HL-60/S4 treated with retinoic acid at 250 ng/mL for 4 days and 3 days (cell line): ENCODE data around the gene LY6G6C.
"Not testable (repeated sequence)": the region's sequence is repeated elsewhere in the genome, so short reads cannot be mapped to it uniquely, and the experiment has no call there.

Source experiments
- in situ Hi-C: fragments of 300-500 bp; cut with MboI; formaldehyde crosslinking; loops from 2 replicates; pipeline ENCODE4 v1.7.0; 2022; ENCODE audit warnings: low sequenced_read_pairs

Gene LY6G6C

DNA sequence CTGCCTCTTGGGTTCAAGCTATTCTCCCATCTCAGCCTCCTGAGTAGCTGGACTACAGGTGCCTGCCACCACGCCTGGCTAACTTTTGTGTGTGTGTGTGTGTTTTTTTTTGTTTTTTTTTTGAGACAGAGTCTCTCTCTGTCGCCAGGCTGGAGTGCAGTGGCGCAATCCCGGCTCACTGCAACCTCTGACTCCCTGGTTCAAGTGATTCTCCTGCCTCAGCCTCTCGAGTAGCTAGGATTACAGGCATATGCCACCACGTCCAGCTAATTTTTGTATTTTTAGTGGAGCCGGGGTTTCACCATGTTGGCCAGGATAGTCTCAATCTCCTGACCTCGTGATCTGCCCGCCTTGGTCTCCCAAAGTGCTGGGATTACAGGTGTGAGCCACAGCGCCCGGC lies 12.4 kb downstream of the LY6G6C start:
- in situ Hi-C loops = not testable (repeated sequence)

DNA sequence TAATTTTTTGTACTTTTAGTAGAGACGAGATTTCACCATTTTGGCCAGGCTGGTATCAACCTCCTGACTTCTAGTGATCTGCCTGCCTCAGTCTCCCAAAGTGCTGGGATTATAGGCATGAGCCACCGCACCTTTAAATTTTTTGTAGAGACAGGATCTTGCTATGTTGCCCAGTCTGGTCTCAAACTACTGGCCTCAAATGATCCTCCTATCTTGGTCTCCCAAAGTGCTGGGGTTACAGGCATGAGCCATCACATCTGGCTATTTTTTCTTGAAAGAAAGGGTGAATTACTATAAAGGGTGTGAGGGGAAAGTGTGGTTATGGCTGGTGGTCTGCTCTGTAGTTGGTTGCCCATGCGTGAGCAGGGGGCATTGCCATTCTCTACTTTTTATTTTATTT lies 13.3 kb downstream of the LY6G6C start:
- in situ Hi-C loops = no loop called here

DNA sequence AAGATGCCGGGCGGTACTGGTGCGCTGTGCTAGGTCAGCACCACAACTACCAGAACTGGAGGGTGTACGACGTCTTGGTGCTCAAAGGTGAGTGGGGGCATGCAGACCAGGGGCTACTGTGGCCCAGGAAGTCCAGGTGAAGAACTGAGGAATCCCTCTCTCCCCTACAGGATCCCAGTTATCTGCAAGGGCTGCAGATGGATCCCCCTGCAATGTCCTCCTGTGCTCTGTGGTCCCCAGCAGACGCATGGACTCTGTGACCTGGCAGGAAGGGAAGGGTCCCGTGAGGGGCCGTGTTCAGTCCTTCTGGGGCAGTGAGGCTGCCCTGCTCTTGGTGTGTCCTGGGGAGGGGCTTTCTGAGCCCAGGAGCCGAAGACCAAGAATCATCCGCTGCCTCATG lies 13.8 kb downstream of the LY6G6C start:
- in situ Hi-C loops = no loop called here

DNA sequence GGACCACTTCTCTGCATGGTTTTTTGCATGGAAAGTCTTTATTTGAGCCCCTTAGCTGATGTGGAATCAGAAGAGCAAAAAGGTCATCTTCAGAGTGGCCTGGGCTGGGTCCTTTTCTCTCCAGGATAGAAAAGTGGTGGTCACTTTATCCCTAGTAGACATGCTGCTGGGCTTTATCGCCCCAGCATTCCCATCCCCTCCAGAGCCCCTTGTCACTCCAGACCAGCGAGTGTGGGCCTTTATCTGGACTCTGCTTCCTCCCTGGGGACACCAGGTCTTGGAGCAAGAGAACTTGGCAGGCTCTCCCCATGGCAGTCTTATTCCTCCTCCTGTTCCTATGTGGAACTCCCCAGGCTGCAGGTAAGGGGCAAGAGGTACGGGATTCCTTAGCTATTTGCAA lies 14.9 kb downstream of the LY6G6C start, which contains the start of gene LY6G6F:
LY6G6F (plus strand) TSS at position 268 of the 400 bp plus-strand sequence; CDS start at position 309, 41 bp downstream.
- in situ Hi-C loops = no loop called here

DNA sequence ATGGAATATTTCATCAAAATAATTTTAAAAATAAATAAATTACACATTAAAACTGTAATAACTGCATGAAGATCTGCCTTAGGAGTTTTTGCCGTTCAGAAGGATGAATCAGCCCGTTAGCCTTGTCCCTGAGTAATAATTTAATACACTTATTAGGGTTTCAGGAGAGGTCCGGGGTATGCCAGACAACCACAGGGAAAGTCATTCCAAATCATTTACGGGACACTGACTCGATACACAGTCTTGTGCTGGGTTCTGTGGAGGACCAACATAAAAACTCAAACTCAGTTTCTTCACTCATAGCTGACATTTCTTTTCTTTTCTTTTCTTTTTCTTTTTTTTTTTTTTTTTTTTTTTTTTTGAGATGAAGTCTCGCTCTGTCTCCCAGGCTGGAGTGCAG lies 15.6 kb downstream of the LY6G6C start:
- in situ Hi-C loops = no loop called here

DNA sequence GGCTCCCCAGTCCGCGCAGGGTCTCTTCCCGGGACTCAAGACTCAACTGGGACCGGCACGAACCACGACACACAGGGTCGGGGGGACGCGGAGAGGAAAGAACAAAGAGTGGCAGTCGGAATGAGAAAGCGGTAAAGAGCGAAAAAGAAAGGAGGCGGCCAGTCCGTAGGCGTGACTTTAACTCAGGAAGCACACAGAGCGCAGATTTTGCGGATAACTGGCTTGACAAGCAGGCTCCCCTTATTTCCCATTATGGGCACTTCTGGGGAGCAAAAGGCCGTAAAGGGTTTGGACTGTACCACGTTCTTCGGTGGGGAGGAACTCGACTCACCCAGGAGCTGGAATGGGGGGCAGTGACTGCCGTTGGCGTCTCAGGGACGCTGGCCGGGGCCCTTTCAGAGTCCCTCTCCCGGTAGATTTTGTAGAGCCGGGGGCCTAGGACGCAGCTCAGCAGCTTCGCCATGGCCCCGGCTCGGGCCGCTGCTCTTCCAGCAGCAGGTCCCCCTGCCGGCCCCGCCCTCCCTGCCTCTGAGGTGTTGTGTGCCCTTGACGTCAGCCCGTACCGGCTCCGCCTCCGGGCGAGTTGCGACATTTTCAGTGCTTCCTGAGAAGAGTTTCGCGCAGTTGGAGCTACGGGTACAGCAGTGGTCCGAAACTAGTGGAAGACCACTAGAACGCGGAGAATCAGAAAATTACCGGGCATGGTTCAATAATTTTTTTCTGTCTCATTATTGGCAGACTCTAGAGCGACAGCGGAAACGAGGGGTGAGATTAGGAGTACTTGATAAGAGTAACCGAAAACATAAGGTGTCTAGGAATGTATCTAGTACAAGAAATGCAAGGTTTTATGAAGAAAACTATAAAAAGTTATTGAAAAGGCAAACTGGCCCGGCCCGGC lies 18.5 kb downstream of the LY6G6C start, which contains the start of gene ABHD16A:
ABHD16A (minus strand) TSS at position 506 of the 898 bp plus-strand sequence; CDS start at position 463, 43 bp downstream.
- in situ Hi-C loops = no loop called here

DNA sequence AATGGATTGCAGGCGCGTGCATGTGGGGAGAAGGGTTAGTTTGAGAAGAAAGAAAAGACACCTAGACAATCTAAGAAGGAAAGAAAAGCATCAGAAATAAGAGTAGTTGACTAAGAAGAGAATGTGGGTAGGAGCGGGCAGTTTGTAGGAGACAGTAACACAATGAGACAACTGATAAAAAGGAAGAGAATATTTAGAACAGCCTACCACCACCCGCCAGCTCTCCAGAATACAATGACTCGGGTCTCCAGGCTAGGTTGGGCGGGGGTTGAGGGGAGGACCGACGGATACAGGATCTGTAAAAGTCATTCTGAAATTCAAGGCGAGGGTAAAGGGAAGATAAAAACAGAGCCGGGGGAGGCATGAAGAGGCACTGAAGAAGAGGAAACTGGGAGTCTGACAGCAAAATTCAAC lies 19.1 kb downstream of the LY6G6C start:
- in situ Hi-C loops = no loop called here

DNA sequence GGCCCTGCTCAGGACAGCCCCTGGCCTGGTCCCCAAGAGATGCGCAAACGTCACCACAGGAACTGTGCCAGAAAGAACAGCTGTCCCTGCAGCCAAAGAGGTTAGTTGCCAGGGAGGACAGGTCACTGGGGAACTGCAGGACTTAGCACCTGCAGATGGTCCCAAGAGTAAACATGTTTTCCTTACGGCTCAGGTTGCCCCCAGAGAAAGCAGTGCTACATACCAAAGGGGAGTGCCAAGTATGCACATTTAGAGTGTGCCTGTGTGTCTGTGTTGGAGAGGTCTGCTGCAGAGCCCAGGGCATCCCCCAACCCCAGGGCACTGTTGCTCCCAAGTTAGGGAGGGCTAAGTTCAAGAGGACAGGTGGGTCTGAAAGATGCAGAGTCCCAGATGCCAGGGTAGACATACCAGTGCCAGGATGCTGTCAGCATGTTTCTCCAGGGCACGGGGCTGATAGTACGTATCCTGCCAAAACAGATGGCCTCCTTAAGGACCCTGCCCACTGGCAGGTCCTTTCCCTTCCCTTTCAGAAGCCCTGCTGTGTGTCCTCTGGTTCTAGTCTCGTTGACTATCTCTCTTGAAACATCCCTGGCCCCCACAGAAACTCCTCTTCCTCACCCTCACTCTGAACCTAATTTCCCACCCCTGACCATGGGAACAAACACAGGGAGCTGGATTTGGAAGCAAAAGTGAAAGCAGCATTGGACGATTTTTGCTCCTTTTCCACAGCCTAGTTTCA lies 19.7 kb downstream of the LY6G6C start:
- in situ Hi-C loops = no loop called here

DNA sequence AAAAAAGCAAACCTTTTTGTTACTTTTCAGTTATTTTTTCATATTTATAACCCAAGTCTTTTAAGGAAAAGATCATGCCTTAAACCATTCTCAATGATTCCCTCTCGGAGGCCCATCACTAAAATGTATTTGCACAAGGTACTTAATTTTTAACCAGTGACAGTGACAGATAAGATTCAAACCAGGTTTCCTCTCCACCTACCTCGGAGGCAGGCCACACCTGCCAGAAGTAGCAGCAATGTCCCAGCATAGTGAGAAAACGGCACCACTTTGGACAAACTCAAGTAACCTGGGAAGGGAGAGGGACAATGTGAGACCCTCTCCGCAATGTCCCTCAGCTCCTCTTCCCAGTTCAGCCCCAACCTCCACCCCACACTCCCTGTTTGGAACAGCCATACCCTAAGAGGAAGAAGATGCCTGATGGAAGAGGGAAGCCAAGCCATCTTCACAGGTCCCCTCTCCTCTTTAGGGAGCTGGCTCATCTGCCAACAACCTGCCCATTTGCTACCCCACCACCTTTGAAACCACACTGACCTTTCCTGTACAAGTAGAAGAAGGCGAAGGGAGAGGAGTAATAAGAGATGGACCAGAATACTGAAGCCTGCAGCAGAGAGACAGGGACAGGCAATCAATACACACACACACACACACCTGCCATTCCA lies 20.7 kb downstream of the LY6G6C start:
- in situ Hi-C loops = no loop called here

DNA sequence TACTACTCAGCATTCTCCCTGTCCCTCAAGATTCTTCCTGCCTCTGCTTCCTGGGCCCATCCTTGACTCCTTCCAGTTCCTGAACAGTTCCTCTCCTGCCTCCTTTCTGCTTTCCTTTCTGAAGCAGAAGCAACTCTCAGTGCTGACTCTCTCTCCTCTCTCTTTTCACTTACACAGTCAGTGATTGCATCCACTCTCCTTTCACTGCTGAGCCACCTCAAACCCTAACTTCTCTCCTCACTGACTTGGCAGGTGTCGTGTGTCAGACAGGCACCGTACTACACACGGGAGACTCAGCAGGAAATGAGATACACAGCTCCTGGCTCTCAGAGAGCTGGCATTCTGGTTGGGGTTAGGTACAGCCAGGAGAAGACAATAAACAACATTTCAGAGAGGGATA lies 24.0 kb downstream of the LY6G6C start:
- in situ Hi-C loops = no loop called here

DNA sequence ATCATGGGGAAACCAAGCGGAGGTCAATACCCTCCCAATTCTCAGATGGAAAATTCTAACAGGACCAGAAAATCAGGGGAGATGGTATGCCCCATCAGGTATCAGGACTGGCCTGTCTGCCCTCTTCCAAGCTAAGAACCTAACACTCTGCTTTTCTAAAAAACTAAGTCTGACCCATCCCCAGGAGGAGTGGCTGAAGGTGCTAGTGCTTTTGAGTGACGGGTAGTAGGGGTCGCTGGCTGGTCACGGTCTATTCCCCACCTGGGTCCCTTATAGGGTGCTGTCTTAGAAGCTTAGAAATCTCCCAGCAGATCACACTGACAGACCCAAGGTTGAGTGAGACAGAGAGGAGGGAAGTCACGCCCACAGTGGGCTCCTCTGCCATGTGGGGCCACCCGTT lies 28.0 kb downstream of the LY6G6C start:
- in situ Hi-C loops = no loop called here

DNA sequence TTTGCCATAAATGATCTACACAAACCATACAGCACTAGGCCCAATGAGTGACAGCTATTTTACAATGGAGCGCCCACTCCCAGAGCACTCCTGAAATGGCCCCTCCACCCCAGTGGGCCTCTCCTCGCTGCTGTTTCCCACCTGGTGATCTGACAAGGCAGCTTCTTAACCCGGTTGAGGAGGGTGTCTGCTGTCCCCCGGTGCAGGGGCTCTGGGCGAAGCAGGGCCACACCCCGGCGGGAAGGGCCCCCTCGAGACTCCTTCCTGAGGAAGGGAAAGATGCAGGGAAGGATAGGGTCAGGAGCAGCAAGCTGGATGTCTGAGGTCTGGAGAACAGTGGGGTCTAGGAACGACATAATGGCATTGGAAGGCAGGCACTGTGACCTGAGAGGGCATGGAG lies 28.7 kb downstream of the LY6G6C start:
- in situ Hi-C loops = no loop called here

DNA sequence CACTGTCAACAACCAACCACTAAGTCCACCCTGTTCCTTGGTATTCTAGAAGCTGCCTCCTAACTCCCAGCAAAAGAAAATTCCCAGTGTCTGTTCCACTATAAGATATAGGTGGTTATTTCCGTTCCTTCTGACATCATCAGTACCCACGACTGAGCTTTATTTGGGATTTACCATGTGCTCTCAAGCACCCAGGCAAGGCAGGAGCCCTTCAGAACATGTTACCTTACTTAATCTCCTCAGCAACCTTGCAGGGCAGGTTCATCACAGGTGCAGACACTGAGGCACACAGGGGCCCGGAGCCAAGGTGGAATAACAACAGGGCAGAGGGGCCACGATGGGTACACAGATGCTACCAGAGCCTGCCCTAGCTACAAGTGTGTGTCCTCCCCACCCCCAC lies 29.2 kb downstream of the LY6G6C start:
- in situ Hi-C loops = no loop called here

DNA sequence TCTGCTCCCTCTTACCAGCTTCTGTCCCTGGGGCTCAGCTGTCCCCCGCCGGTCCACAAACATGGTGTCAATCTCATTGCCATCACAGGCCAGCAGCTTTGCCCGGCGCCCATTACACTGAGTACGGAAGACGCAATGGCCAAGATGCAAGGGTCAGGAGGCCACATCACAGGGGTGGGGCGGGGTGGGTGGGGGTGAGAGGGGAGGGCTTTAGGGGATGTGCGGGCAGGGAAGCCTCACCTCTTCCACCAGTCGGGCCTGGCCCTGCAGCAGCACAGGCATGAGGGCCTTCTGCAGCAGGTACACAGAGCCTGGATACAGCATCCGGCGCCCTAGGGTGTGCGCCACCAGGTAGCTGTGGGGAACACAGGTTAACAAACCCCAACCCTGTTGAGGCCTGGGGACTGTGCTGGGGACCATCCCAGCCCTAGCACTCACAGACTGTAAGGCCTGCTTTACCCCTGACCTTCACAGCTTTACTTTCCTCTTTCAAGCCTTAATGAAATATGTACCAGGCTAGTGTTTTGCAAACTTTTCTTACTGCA lies 29.9 kb downstream of the LY6G6C start:
- in situ Hi-C loops = no loop called here

DNA sequence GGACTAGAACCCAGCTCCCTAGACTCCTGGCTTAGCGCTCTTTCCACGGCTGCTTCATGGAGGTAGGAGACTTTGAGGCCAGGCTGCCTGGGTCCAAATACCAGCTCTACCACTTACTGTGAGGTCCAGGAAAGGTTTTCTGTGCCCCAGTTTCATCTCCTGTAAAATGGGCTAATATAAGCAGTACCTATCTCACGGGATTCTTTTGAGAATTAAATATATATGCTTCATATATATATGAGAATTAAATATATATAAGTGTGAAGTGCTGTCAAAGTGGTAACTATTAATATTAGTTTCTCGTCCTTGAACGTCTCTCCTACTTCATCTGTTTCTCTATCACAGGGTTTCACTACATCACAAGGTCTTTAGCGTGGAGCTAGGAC lies 30.5 kb downstream of the LY6G6C start:
- in situ Hi-C loops = no loop called here

DNA sequence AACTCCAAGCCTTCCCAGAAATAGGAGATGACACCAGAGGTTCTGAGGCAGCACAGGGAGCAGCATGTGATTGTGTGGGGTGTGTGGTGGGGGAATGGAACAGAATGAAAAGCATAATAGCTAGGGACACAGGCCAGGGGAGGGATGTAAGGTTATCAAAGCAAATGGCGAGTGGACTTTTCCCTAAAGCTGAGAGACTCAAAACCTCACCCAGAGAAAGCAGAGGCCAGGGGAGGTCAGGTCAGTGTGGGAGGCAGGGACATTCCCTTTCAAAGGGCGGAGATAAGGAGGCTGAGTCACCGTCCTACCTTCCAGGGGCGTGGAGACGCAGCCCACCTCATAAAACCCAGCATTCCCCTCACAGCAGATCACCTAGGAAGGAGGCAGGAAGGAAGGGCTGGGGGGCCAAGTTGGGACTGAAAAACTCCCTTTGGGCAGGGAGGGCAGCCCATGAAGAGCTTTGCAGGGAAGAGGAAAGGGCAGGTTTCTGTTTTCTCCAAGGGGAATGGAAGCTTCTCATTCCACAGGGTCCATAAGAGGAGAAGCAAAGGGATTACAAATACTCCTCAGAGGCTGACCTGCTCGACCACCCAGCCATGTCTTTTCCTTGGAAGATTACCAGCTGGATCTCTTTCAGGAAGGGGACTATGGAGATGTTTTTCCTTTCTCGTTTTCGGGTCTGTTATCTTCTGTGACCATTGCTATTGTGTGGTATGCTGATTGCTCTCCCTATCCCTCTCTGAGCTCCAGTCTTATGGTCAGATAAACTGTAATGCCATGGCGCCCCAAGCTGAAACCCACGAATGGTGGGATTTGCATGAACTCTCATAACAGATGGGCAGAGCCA lies 31.1 kb downstream of the LY6G6C start:
- in situ Hi-C loops = no loop called here

DNA sequence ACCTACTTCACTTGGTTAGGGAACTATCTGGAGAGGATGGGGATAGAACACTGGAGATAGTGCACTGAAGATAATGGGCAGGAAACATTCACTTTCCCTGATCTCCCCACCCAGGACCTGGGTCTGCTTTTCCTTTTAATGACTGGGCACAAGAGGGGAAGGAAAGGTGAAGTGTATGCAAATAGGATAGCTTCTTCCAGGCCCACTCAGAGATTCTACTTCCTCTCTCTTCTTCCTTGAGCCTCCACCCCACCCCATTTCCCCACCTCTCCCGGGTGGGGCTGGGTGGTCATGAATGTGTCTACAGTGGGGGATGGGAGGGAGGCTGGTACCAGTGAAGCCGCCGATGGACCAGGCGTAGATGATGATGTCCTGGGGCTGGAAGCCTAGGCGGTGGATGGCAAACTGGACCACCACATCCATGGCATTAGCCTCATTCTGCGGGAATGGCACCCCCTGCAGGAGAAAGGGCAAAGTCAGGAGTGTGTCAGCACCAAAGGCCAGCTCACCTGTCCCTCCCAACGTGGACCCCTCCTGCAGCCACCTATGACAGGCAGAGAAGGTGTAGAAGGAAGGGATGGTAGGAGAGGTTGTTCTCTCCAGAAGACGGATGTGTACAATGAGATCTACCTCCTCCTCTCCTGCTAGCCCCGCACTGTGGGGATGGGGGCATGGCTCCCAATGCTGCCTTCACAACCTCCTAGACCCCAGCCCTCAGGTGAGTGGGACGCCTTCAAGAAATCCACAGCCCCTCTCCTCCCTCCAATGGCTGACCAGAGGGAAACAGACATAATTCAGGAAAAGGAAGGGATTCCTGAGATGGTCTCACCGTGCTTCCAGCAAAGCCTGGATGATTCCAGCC lies 32.1 kb downstream of the LY6G6C start:
- in situ Hi-C loops = no loop called here

DNA sequence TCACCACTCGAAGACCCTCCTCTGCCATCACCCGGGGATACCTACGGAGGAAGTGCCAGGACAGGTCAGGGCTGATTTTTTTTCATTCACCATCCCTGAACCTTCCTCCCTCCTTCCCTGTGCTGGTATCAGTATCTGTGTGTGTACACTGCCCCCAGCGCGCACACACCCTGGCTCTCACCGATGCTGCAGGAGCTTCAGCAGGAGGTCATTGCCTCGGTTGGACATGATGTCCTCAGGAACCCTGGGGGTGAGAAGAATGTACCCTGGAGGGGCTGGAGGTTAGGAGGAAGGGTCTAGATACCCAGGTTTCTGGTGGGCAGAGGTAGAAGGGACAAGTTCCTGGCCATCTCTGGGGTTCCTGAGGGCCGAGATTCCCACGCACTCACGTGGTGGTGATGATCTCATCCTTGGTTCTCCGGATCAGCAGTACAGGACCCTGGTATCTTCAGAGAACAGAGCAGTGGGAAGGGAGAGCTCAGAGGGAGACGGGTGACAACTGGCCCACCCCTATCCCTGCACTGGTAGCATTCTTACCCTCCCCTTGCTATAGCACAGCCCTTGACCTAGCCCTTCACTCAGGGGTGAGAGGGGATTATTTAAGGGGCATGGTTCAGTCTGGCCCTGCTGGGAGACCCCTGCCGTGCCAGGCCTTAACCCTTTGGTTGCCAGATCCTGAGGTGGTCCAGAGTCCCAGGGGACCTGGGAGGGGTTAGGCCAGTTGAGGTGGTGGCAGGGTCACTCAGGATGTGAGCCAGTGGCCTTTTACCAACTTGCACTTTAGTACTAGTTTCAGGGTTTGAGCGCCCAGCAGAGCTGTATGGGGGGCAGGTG lies 33.5 kb downstream of the LY6G6C start:
- in situ Hi-C loops = no loop called here
